CD4-positive, alpha-beta T cell treated with Interleukin-1 beta for 1 hour (primary cell): ENCODE measurements around the gene RETREG2.

Source experiments
- DNase-seq, 2 donors: peaks; one replicate each; pipeline ENCODE4 v3.0.0-alpha.2; 2020 to 2022

Gene RETREG2

DNA sequence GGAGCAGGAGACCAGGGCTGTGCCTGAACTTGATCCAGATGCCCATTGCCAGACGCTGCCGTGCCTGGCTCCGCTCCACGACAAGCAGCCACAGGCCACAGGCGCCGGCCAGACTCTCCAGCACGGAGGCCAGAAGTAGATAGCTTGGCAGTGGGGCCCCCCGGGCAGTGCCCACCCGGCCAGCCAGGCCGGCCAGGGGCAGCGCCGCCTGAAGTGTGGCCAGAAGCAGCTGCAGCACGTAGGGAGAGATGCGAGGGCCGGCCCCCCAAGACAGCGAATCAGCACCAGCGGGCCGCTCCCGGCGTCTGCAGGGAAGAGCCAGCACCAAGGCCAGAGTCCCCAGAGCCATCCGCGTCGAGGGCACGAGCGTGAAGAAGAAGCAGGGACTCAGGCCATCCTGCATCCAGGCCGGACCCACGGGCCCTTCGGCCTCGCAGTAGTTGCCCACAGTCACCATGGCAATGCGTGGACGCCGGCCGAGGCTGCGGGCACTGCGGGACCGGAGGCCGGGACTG, 40.2 kb downstream of the RETREG2 start:
- no peak for DNase-seq

DNA sequence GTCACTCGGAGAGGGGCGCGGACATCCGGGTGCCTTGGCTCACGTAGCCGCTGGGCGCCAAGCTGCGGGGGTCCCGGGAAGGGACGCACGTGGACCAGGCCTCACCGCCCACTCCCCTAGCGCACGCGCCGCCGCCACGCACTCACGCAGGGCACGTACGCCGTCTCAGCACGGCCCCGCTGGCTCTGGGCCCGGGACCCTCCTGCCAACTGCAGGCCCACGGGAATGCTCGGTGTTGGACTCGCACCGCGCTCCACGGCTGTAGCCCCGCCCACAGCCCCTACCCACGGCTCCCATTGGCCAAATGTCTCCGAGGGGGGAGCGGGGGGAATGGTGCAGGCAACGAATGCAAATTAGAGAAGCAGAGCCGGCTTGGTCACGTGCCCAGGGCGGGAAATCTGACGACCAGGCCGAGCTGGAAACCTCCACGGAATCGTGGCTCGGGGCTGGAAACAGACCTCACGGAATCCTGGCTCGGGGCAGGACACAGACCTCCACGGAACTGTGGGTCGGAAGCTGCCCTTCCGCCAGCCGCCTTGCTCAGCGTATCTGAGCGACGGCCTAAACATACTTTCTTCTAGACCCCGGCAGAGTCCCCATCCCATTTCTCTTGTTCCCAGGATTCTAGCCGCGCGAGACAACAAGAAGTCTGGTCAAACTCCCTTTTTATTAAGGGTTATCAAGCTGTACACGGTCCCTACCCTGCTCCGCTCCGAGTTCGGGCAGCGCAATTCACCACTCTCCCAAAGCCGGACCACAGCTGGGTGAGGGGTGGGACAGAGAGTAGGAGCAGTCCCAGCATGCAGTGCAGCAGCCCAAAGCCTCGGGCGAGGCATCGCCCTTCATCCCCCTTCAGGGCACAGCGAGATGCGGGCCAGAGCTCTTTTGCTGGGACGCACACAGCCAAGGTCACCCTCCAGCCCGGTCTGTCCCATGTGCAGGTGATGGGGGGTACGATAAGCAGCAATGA, 40.9 kb downstream of the RETREG2 start, which contains the start of gene ABCB6:
Gene ABCB6 (minus strand): TSS at position 227 of the 970 bp plus-strand sequence. CDS start 285 bp downstream, outside the sequence.
- DNase-seq = peak; percentile 88 to 90

DNA sequence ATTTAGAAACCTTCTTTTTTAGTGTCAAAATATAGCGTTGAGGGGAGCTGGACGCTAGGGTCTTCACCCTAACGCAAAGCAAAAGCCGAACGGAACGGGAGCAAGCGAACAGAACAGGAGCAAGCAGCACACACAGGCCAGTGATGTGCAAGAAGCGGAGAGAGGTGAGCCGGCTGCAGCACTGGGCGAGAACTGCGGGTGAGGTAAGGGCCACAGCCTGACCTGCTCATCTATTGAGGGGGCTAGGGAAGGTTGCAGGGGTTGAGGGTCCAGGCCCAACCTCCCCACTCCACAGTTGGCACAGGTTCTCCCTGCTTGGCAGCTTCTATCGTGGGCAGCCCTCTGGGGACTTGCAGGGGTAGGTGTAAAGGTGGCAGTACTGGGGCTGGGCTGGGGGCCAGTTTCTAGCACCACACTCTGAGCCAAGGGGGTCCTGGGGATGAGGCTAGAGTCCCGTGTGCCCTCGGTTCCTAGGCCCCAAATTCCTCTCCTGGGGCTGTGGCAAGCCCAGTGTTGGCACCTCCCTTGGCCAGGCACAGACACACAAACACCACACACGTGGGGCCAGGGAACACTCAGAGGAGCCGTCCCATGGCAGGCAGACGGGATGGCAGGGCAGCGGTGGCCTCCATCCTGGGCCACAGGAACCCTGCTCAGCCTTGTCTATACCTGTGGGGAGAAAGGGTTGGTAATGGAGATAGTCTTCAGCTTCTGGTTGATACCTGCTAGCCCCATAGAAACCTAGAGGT, 41.9 kb downstream of the RETREG2 start:
- no peak for DNase-seq

DNA sequence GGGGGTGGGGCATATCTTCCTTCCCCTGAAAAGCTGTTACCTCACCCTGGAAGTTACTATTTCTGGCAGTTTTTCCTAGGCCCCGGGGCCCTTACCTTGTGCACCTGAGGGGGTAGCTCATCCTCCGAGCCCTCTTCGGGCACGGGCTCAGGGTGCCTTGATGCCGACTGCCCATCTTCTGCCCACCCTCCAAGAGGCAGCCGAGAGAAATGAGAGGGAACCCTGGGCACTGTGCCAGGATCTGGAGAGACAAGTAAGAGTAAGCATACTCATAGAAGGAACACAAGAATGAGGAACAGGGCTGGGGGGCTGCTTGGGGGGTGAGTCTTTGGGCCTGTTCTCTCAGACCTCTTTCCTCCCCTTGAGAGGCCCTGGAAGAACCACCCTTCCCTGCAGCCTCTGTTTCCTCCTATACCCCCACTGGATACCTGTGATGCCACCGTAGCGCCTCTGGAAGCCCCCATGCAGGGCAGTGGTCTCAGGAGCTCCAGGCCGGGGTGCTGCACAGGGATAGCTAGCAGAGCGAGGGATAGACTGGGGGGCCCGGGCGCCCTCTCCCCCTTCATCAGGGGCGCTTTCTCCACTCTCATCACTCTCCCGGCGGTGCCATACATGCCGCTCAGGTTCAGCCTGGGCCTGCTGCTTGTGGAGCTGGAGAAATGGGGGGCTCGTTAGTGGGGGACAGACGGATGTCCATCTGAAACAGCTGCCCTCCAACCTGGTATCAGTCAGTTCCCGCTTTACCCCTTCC, 42.8 kb downstream of the RETREG2 start:
- DNase-seq = no peak

DNA sequence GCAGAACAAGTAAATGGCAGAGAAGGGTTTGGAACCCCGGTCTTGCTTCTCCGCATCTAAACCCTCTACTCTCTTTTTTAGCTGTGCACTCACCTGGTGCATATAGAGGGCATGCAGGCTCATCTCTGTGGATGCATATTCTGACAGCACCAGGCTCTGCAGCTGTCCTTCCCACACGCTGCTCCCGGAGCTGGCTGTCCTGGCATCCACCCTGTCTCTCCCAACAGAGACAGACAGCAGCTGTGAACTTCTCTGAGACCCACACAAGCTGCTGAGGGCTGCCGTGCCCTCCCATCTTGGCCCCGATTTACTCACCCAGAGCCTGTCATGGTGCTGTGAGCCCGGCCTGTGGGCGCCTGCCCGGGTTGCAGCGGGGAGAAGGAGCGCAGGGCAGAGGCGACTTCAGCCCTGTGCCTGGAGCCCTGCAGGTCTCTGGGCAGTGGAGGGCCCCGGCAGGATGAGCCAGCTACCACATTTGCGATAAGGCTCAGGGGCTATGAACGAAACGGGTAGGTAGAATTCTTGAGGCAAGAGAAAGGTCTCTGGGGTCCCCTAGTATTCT, 44.0 kb downstream of the RETREG2 start:
- DNase-seq = no peak

DNA sequence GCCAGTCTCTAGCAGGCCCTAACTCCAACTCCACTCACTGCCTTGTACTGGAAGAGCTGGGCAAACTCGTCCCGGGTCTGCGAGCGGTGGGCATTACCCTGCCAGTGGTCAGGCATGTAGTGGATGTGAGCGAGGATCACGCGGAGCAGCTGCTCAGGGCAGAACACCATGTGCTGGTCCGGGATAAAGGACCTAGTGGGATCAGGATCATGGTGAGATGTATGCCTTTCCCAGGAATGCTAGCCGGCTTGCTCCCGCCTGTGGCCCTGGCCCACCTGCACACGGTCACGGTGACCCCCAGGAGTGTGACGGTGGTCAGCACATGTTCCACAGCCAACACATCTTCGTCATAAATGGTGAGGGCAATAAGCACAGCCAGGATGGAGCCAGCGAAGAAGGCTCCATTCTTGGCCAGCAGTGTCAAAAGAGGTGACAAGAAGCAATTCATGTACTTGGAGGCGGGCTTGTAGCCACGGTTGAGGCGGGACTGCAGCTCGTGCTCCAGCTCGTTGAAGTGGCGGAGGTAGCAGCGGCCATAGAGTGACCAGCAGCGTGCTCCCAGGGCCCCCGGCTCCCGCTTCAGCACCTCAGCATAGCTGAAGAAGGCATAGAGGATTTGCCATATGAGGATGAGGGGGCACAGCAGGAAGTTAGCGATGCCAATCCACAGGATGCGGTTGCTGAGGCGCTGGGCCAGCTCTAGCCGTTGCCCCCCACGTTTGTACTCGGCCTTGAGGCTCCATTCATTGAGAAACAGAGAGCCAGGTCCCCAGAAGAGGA, 45.9 kb downstream of the RETREG2 start:
- DNase-seq = no peak

DNA sequence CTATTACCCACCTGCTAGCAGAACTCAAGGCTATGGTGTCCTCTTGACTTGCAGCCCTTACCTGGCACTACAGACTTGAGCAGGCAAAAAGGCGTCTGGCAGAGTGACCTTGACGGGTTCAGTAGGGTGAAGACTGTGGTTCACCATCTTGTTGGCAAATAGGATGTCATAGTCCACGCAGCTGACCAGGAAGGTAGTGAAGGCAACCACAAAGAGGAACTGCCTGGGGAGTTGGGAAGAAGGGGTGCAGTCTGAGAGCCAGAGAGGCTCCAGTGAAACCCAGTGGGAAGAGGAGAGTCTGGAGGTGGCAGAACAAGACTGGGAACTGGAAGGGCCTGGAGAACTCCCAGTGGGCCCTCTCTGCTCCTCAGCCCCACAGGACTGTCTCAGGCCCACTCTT, 47.3 kb downstream of the RETREG2 start:
- DNase-seq = peak in 1 of 2 donors; percentile 33

DNA sequence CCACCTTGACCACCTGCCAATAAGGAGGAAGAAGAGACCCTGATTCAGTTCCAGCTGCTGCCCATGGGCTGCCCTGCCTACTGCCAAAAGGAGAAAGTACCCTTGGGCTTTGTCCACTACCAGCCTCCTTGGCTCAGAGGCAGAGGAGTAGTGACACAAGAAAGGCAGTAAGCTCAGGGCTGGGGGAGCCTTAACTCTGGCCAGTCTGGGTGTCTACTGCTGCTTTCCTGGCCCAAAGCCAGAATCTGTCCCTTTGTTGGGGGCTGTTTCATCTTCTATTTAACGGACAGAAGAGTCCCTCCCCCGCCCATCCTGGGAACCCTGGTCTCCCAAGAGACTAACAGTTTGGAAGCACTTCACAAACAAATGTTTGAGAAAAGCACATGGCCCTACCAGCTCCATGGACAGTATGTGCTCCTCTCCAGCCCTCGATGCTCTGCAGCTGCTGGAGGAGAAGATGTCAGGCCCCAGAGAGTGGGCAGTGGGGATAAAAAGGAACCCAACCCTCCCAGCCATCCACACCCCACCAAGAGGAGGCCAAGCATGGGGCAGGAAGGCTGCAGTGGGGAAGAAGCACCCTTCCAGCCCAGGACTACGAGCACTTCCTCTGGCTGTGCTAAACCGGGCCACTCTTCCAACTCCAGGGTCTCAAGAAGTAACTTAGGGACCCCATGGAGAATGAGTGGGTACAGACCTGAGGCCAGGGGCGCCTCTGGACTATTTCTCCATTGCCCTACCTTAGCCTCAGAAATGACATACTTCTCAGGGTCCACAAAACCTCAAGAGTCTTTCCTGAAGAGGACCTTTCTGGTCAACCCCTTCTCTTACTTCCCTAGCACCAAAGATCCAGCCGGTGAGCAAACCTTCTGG, 50.2 kb downstream of the RETREG2 start:
- no peak for DNase-seq

DNA sequence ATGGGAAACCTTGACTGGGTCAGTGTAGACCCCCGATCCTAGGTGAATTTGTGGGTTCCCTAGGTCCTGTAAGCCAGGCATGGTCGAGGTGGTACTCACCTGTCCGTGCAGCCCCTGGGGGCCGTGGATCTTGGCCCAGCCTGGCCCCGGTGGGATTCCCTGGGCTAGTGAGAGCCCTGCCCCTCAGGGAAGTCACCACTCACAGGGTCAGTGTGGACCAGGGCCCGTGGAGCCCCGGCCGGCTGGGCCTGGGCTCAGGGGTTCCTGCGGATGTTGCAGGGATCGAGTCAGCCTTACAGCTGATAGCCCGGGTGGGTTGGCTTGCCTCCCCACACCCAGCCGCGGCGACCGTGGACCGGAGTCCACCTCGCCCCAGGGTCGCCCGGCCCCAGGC, 50.8 kb downstream of the RETREG2 start:
- no peak for DNase-seq

DNA sequence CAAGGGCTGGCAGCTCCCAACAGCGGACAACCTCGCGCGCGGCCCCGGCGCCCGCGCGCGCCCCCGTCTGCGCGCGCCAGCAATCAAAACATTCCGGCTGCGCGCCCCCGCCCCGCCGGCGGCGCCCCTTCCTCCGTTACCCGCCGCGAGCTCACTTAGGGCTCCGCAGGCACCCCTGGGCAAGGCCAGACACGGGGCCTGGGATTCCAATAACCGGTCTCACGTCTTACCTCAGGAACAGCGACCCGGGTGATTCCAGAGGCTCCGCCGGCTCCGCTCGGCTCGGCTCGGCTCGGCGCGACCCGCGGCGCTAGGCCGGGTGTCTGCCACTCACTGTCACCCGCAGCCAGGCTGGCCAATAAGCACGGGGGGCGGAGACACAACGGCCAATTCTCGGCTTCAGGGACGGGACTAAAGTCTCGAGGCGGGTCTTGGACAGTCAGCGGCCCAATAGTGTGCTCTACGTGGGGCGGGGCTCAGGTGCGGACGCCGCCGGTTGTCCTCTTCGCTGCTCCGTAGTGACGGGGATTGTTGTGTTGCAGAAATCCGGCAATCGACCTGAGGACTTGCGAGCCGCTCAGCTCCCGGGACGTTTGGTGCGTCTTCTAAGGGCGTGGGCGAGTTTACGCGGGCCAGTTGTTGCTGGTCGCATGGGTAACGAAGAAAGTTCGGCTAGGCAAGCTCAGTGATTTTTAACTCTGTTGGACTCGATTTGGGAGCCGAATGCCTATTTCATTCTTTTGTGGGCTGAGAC, 51.4 kb downstream of the RETREG2 start, which contains the start of the genes ANKZF1 and ATG9A:
Gene ANKZF1 (plus strand): TSS at position 502 of the 754 bp plus-strand sequence. CDS start 452 bp downstream, outside the sequence.
Gene ATG9A (minus strand): TSS at position 332 of the 754 bp plus-strand sequence. CDS start 1,612 bp downstream, outside the sequence.
- peak; percentile 99 for DNase-seq

DNA sequence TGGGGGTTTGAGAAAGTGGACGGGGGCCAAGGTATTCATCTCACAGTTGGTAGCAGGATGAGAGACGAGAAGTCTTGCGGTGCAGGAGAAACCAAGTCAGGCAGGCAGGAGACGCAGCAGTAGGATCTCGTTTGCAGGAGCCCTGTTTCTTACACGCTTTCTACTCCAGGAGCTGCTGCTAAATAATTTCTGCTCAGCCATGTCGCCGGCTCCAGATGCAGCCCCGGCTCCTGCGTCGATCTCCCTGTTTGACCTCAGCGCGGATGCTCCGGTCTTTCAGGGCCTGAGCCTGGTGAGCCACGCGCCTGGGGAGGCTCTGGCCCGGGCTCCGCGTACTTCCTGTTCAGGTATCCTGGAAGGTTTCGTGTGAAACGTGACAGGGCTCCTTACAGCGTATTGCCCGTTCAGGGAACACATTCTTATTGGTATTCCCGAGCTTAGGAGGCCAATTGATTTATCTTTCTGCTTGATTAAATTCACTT, 52.0 kb downstream of the RETREG2 start:
- peak; percentile 27 to 37 for DNase-seq

DNA sequence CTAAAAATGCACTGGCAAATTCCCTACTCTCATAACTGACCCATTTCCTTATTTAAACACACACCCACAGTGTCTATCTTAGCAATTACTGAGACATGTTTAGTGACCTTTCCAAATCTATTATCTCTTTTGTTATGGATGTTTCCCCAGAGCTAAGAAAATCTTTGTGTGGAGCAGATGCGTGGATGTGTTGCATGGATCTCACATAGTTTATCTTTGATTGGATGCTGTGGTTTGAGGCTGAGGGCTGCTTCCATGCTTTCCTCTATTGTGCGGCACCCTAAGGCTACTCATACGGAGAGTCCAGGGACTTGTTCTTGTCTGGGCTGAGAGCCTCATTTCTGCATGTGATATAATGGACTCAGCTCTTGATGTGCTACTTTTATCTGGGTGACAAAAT, 56.3 kb downstream of the RETREG2 start:
- no peak for DNase-seq
